ENCODE data around the gene SPON1.

- TF ChIP-seq POLR2AphosphoS5 (IDR thresholded peaks at IDR 0.05; ENCODE audit: low read length): no peak
- no peak for TF ChIP-seq EGR1 (IDR thresholded peaks at IDR 0.05; ENCODE audit: borderline replicate concordance in 1 of 2, low read depth in 2 of 2, low read length in 2 of 2)
Observed at GRCh38 chr11:14144934-14145333, 182.4 kb downstream of the SPON1 start.
